Cardiac fibroblast (primary cell): ENCODE measurements around the gene CYP2U1.

Experiments used
- DNase-seq, 2 donors: peaks; one replicate each; pipeline versions ENCODE4 v3.0.0 to v3.0.0-alpha.2; 2010; ENCODE audit warnings: low read depth in 2 of 2
- H3K4me3 ChIP-seq, 2 donors: replicated peaks in 1 of 2; 1 replicate in 1 of 2; 2 replicates in 1 of 2; pipeline ENCODE4 v1.5.1; 2011; ENCODE audit warnings: low read depth in 2 of 2, low read length in 2 of 2, mild to moderate bottlenecking in 2 of 2, moderate library complexity in 1 of 2
- CTCF ChIP-seq: IDR thresholded peaks from one replicate; pipeline ENCODE4 v1.5.1; 2011; ENCODE audit warnings: low read depth, mild to moderate bottlenecking, low read length, inconsistent platforms

The CYP2U1 gene

GRCh38 chr4:107970063-107970798 lies 38.9 kb downstream of the CYP2U1 start:
- no peak overlapping the region for H3K4me3 ChIP-seq
- DNase-seq: no peak
- TF ChIP-seq CTCF: no peak

GRCh38 chr4:107972605-107973004 lies 41.3 kb downstream of the CYP2U1 start:
- no peak for DNase-seq
- TF ChIP-seq CTCF: no peak
- H3K4me3 ChIP-seq: no peak overlapping the region

- H3K4me3 ChIP-seq: no peak overlapping the region
- no peak for TF ChIP-seq CTCF
- DNase-seq: no peak
Measured at GRCh38 chr4:107974523-107974922, 43.2 kb downstream of the CYP2U1 start.

GRCh38 chr4:107977482-107977881 lies 46.1 kb downstream of the CYP2U1 start:
- no peak for TF ChIP-seq CTCF
- H3K4me3 ChIP-seq: no peak overlapping the region
- DNase-seq: no peak

- no peak overlapping the region for H3K4me3 ChIP-seq
- TF ChIP-seq CTCF: no peak
- no peak for DNase-seq
Measured at GRCh38 chr4:107977966-107978705, 46.8 kb downstream of the CYP2U1 start.

- DNase-seq: no peak
- no peak overlapping the region for H3K4me3 ChIP-seq
- TF ChIP-seq CTCF: no peak
Measured at GRCh38 chr4:107978716-107979451, 47.5 kb downstream of the CYP2U1 start.
